ENCODE measurements around the gene LDLRAD4.

LDLRAD4 gene

GRCh38 chr18:13629841-13630715 lies 411.5 kb downstream of the LDLRAD4 start:
- H3K27me3 ChIP-seq (ENCODE audit: insufficient read depth, low read depth), result no peaks in the 10 kb centered on the region
- H2AFZ ChIP-seq (ENCODE audit: low read depth), result peak overlapping the region; percentile 1; the same call in 1 of the 2 replicates
- peaks cover 12% of the 10 kb centered on the region for H3K4me1 ChIP-seq (ENCODE audit: low read depth, poor library complexity, severe bottlenecking)
- no peak overlapping the region; the same call in 1 of the 2 replicates for H3K9ac ChIP-seq
- peak; percentile 92 for TF ChIP-seq CTCF (conservative IDR thresholded peaks at IDR 0.05; ENCODE audit: low read depth, low read length)
- peak overlapping the region; percentile 31; the same call in 1 of the 2 replicates for H3K4me2 ChIP-seq
- H3K27ac ChIP-seq, result no peak overlapping the region
- no peaks in the 10 kb centered on the region for H4K20me1 ChIP-seq (ENCODE audit: insufficient read depth)
- H3K4me3 ChIP-seq (IDR thresholded peaks at IDR 0.05; ENCODE audit: insufficient read depth, low read depth, low read length), result no peak overlapping the region
- no peaks in the 10 kb centered on the region for H3K36me3 ChIP-seq (ENCODE audit: insufficient read depth)
- H3K79me2 ChIP-seq (ENCODE audit: insufficient read depth, low read depth), result no peaks in the 10 kb centered on the region

GRCh38 chr18:13630716-13631268 lies 412.2 kb downstream of the LDLRAD4 start:
- H3K79me2 ChIP-seq (ENCODE audit: insufficient read depth, low read depth), result no peaks in the 10 kb centered on the region
- H3K36me3 ChIP-seq (ENCODE audit: insufficient read depth), result no peaks in the 10 kb centered on the region
- no peak overlapping the region for H3K27ac ChIP-seq

GRCh38 chr18:13633700-13634099 lies 415.1 kb downstream of the LDLRAD4 start:
- H2AFZ ChIP-seq (ENCODE audit: low read depth), result no peak overlapping the region
- no peak overlapping the region for H3K27ac ChIP-seq
- no peaks in the 10 kb centered on the region for H4K20me1 ChIP-seq (ENCODE audit: insufficient read depth)
- H3K79me2 ChIP-seq (ENCODE audit: insufficient read depth, low read depth), result no peaks in the 10 kb centered on the region
- H3K9ac ChIP-seq, result no peak overlapping the region
- H3K36me3 ChIP-seq (ENCODE audit: insufficient read depth), result no peaks in the 10 kb centered on the region
- H3K27me3 ChIP-seq (ENCODE audit: insufficient read depth, low read depth), result no peaks in the 10 kb centered on the region
- no peak overlapping the region for H3K4me2 ChIP-seq
- H3K4me1 ChIP-seq (ENCODE audit: low read depth, poor library complexity, severe bottlenecking), result peaks cover 12% of the 10 kb centered on the region
- TF ChIP-seq CTCF (conservative IDR thresholded peaks at IDR 0.05; ENCODE audit: low read depth, low read length), result no peak
- H3K4me3 ChIP-seq (IDR thresholded peaks at IDR 0.05; ENCODE audit: insufficient read depth, low read depth, low read length), result no peak overlapping the region

More at GRCh38 chr18:13630716-13631268, 412.2 kb downstream of the LDLRAD4 start:
- H3K4me3 ChIP-seq (IDR thresholded peaks at IDR 0.05; ENCODE audit: insufficient read depth, low read depth, low read length), result no peak overlapping the region
- no peak overlapping the region for H2AFZ ChIP-seq (ENCODE audit: low read depth)
- no peaks in the 10 kb centered on the region for H4K20me1 ChIP-seq (ENCODE audit: insufficient read depth)
- H3K9ac ChIP-seq, result no peak overlapping the region
- H3K27me3 ChIP-seq (ENCODE audit: insufficient read depth, low read depth), result no peaks in the 10 kb centered on the region
- no peak for TF ChIP-seq CTCF (conservative IDR thresholded peaks at IDR 0.05; ENCODE audit: low read depth, low read length)
- H3K4me1 ChIP-seq (ENCODE audit: low read depth, poor library complexity, severe bottlenecking), result peaks cover 12% of the 10 kb centered on the region
- no peak overlapping the region for H3K4me2 ChIP-seq

GRCh38 chr18:13635046-13635445 lies 416.5 kb downstream of the LDLRAD4 start:
- H3K9ac ChIP-seq, result no peak overlapping the region
- H3K27me3 ChIP-seq (ENCODE audit: insufficient read depth, low read depth), result no peaks in the 10 kb centered on the region
- no peak overlapping the region for H3K4me2 ChIP-seq
- no peaks in the 10 kb centered on the region for H4K20me1 ChIP-seq (ENCODE audit: insufficient read depth)
- no peak overlapping the region for H2AFZ ChIP-seq (ENCODE audit: low read depth)
- H3K4me3 ChIP-seq (IDR thresholded peaks at IDR 0.05; ENCODE audit: insufficient read depth, low read depth, low read length), result no peak overlapping the region
- no peak overlapping the region for H3K27ac ChIP-seq
- H3K36me3 ChIP-seq (ENCODE audit: insufficient read depth), result no peaks in the 10 kb centered on the region
- H3K4me1 ChIP-seq (ENCODE audit: low read depth, poor library complexity, severe bottlenecking), result peaks cover 1% of the 10 kb centered on the region
- TF ChIP-seq CTCF (conservative IDR thresholded peaks at IDR 0.05; ENCODE audit: low read depth, low read length), result no peak
- H3K79me2 ChIP-seq (ENCODE audit: insufficient read depth, low read depth), result no peaks in the 10 kb centered on the region
